GM12891 (cell line): Measurements from ENCODE around the gene CHST9.

Experiments used
- DNase-seq: peaks from one replicate; pipeline ENCODE4 v3.0.0; 2011; ENCODE audit warnings: low spot score; ENCODE audit not compliant: insufficient read length
- FAIRE-seq: peaks from 2 replicates; lab custom pipeline; 2011; peaks lifted over from hg19 to GRCh38; lab: Jason Lieb, UNC
- PAX5 ChIP-seq: IDR thresholded peaks from 2 replicates; pipeline ENCODE4 v1.6.1; 2011; ENCODE audit warnings: low read length, moderate library complexity, mild to moderate bottlenecking; ENCODE audit not compliant: insufficient read depth, severe bottlenecking
- POLR2A ChIP-seq: IDR thresholded peaks from 2 replicates; pipeline ENCODE4 v1.6.1; 2011; ENCODE audit warnings: low read depth, low read length, control low read depth
- POLR2AphosphoS5 ChIP-seq: IDR thresholded peaks from 2 replicates; pipeline ENCODE4 v1.6.1; 2011; ENCODE audit warnings: low read depth, low read length, control low read depth
- POU2F2 ChIP-seq: IDR thresholded peaks from 2 replicates; pipeline ENCODE4 v1.6.1; 2011; ENCODE audit warnings: low read depth, mild to moderate bottlenecking, control low read depth, low read length, moderate library complexity
- SPI1 ChIP-seq: IDR thresholded peaks from 2 replicates; pipeline ENCODE4 v1.6.1; 2011; ENCODE audit warnings: low read depth, low read length, control low read depth
- TAF1 ChIP-seq: IDR thresholded peaks from 2 replicates; pipeline ENCODE4 v1.6.1; 2011; ENCODE audit warnings: low read depth, low read length, control low read depth

The CHST9 gene

GRCh38 chr18:26926066-26926675 lies 258.9 kb downstream of the CHST9 start:
- no peak for DNase-seq
- no peak for FAIRE-seq
- TF ChIP-seq TAF1 (no peak), SPI1 (no peak), PAX5 (no peak), POLR2A (no peak), POLR2AphosphoS5 (no peak)

GRCh38 chr18:26925313-26925712 lies 259.8 kb downstream of the CHST9 start:
- FAIRE-seq (no peak), DNase-seq (no peak)
- TF ChIP-seq SPI1: no peak
- no peak for TF ChIP-seq POU2F2
- TF ChIP-seq TAF1: no peak
- no peak for TF ChIP-seq POLR2A
- TF ChIP-seq POLR2AphosphoS5: no peak
- TF ChIP-seq PAX5: no peak

- TF ChIP-seq TAF1 (no peak), PAX5 (no peak), POLR2A (no peak), POLR2AphosphoS5 (no peak), POU2F2 (no peak), SPI1 (no peak)
- FAIRE-seq: no peak
- DNase-seq: no peak
Observed at GRCh38 chr18:26922313-26922712, 262.8 kb downstream of the CHST9 start.

GRCh38 chr18:26920644-26921043 lies 264.5 kb downstream of the CHST9 start:
- FAIRE-seq: no peak
- DNase-seq: no peak

GRCh38 chr18:26919627-26920026 lies 265.5 kb downstream of the CHST9 start:
- TF ChIP-seq TAF1 (no peak), POU2F2 (no peak), PAX5 (no peak), POLR2A (no peak), POLR2AphosphoS5 (no peak), SPI1 (no peak)
- DNase-seq (no peak), FAIRE-seq (no peak)

More at GRCh38 chr18:26920644-26921043, 264.5 kb downstream of the CHST9 start:
- TF ChIP-seq SPI1 (no peak), POU2F2 (no peak), POLR2A (no peak), POLR2AphosphoS5 (no peak), PAX5 (no peak), TAF1 (no peak)

- DNase-seq: no peak
- TF ChIP-seq PAX5: no peak
- no peak for TF ChIP-seq TAF1
- no peak for FAIRE-seq
Observed at GRCh38 chr18:26919201-26919600, 265.9 kb downstream of the CHST9 start.

GRCh38 chr18:26911840-26912239 lies 273.3 kb downstream of the CHST9 start:
- DNase-seq (no peak), FAIRE-seq (no peak)

GRCh38 chr18:26909599-26910290 lies 275.4 kb downstream of the CHST9 start:
- DNase-seq: no peak
- FAIRE-seq: no peak
- TF ChIP-seq POU2F2 (no peak), TAF1 (no peak), SPI1 (no peak), POLR2A (no peak), POLR2AphosphoS5 (no peak), PAX5 (no peak)

More at GRCh38 chr18:26911840-26912239, 273.3 kb downstream of the CHST9 start:
- no peak for TF ChIP-seq PAX5
- no peak for TF ChIP-seq POLR2A
- no peak for TF ChIP-seq POU2F2
- TF ChIP-seq POLR2AphosphoS5: no peak
- no peak for TF ChIP-seq TAF1

- FAIRE-seq (no peak), DNase-seq (no peak)
- TF ChIP-seq POU2F2 (no peak), TAF1 (no peak), POLR2AphosphoS5 (no peak), SPI1 (no peak), POLR2A (no peak), PAX5 (no peak)
Observed at GRCh38 chr18:26908906-26909305, 276.2 kb downstream of the CHST9 start.

- FAIRE-seq (no peak), DNase-seq (no peak)
- TF ChIP-seq POU2F2: no peak
- TF ChIP-seq POLR2AphosphoS5: no peak
- no peak for TF ChIP-seq POLR2A
- no peak for TF ChIP-seq TAF1
- no peak for TF ChIP-seq PAX5
- TF ChIP-seq SPI1: no peak
Observed at GRCh38 chr18:26902291-26902690, 282.8 kb downstream of the CHST9 start.
